Neural cell (in vitro differentiated cells): ENCODE measurements around the gene CCNY. TPM values are rescaled to one million over a fixed set of nuclear protein-coding genes. Genes with fewer than 3 reads are reported as not detected.

Source experiments
- H2AFZ ChIP-seq: fragments of 200-600, 300-800 bp; sonication (generic), shearing (Covaris generic); 2 replicates; pipeline ENCODE4 v1.6.0; 2014; ENCODE audit warnings: low read depth, mild to moderate bottlenecking, antibody characterized with exemption, low read length, moderate library complexity
- H3F3A ChIP-seq: fragments of 200-600 bp; shearing (Covaris generic); 2 replicates; pipeline ENCODE4 v1.6.1; 2016; ENCODE audit warnings: mild to moderate bottlenecking, moderate library complexity, mixed read lengths, antibody characterized with exemption, low read length; ENCODE audit not compliant: insufficient read depth, poor library complexity, severe bottlenecking
- H3K27ac ChIP-seq: fragments of 200-600, 300-800 bp; sonication (generic), shearing (Covaris generic); 2 replicates; pipeline ENCODE4 v1.5.1; 2014; ENCODE audit warnings: mild to moderate bottlenecking, low read length, moderate library complexity
- H3K27me3 ChIP-seq: fragments of 300-800, 200-600 bp; sonication (generic), shearing (Covaris generic); 2 replicates; pipeline ENCODE4 v1.6.0; 2014; ENCODE audit warnings: mild to moderate bottlenecking, low read depth, low read length, moderate library complexity; ENCODE audit not compliant: insufficient read depth
- H3K36me3 ChIP-seq: fragments of 300-800, 200-600 bp; sonication (generic), shearing (Covaris generic); 2 replicates; pipeline ENCODE4 v1.5.1; 2014; ENCODE audit warnings: mild to moderate bottlenecking, antibody characterized with exemption, low read length, moderate library complexity; ENCODE audit not compliant: insufficient read depth
- H3K4me2 ChIP-seq: fragments of 300-800, 200-600 bp; sonication (generic), shearing (Covaris generic); 2 replicates; pipeline ENCODE4 v1.6.0; 2014; ENCODE audit warnings: mild to moderate bottlenecking, low read length
- H3K4me3 ChIP-seq: fragments of 300-800, 200-600 bp; sonication (generic), shearing (Covaris generic); 2 replicates; pipeline ENCODE4 v1.5.1; 2014; ENCODE audit warnings: mild to moderate bottlenecking, low read length, moderate library complexity
- H3K79me2 ChIP-seq: fragments of 200-600 bp; shearing (Covaris generic); replicated peaks from 2 replicates; pipeline ENCODE4 v1.6.0; 2014; ENCODE audit warnings: mild to moderate bottlenecking, low read length, moderate library complexity; ENCODE audit not compliant: insufficient read depth
- H3K9ac ChIP-seq: fragments of 300-800, 200-600 bp; sonication (generic), shearing (Covaris generic); 2 replicates; pipeline ENCODE4 v1.6.1; 2016; ENCODE audit warnings: mild to moderate bottlenecking, low read length, mixed read lengths
- H3K9me2 ChIP-seq: fragments of 200-600 bp; shearing (Covaris generic); 2 replicates; pipeline ENCODE4 v1.6.1; 2016; ENCODE audit warnings: mild to moderate bottlenecking, low read length, mixed read lengths; ENCODE audit not compliant: insufficient read depth
- H3K9me3 ChIP-seq: fragments of 200-600, 300-800 bp; sonication (generic), shearing (Covaris generic); 2 replicates; pipeline ENCODE4 v1.6.1; 2016; ENCODE audit warnings: mild to moderate bottlenecking, mixed run types, low read length, moderate library complexity, mixed read lengths
- H4K20me1 ChIP-seq: fragments of 200-600 bp; shearing (Covaris generic); 2 replicates; pipeline ENCODE4 v1.6.1; 2016; ENCODE audit warnings: mild to moderate bottlenecking, mixed run types; ENCODE audit not compliant: insufficient read depth
- EP300 ChIP-seq: fragments of 450-650 bp; conservative IDR thresholded peaks from 2 replicates; pipeline ENCODE4 v1.6.1; 2014; ENCODE audit warnings: antibody characterized with exemption, mild to moderate bottlenecking, moderate library complexity; ENCODE audit not compliant: poor library complexity, severe bottlenecking
- EZH2 ChIP-seq: fragments of 200-600, 300-800 bp; shearing (Covaris generic), sonication (generic); IDR thresholded peaks from 2 replicates; pipeline ENCODE4 v1.6.1; 2014; ENCODE audit warnings: antibody characterized with exemption, low read length, borderline replicate concordance, mild to moderate bottlenecking; ENCODE audit not compliant: insufficient read depth, poor library complexity, severe bottlenecking
- MXI1 ChIP-seq: fragments of 450-650 bp; conservative IDR thresholded peaks from 2 replicates; pipeline ENCODE4 v1.6.1; 2014; ENCODE audit warnings: antibody characterized with exemption, mild to moderate bottlenecking; ENCODE audit not compliant: poor library complexity, severe bottlenecking
- POLR2AphosphoS5 ChIP-seq: IDR thresholded peaks from 2 replicates; pipeline ENCODE4 v1.6.1; 2012
- RAD21 ChIP-seq: fragments of 450-650 bp; conservative IDR thresholded peaks from 2 replicates; pipeline ENCODE4 v1.6.1; 2014; ENCODE audit warnings: antibody characterized with exemption, mild to moderate bottlenecking, moderate library complexity
- SMC3 ChIP-seq: fragments of 450-650 bp; conservative IDR thresholded peaks from 2 replicates; pipeline ENCODE4 v1.6.1; 2014; ENCODE audit warnings: antibody characterized with exemption, mild to moderate bottlenecking, moderate library complexity; ENCODE audit not compliant: poor library complexity
- TAF1 ChIP-seq: IDR thresholded peaks from 2 replicates; pipeline ENCODE4 v1.6.1; 2012; ENCODE audit warnings: low read depth
- polyA plus RNA-seq: library from polyadenylated mRNA; depleted of rRNA; stranded (reverse); fragments of >200 nt; gene quantifications from 2 replicates; pipeline ENCODE4 v1.2.3, GENCODE V29; 2014
- TF ChIP-seq, protein P1 (sequence below): IDR thresholded peaks from 2 replicates; pipeline ENCODE4 v1.6.1; 2012; ENCODE audit warnings: borderline replicate concordance

CCNY gene
- polyA plus RNA-seq, 1 donor from 2014 or later: 36.4 TPM

- no peak for TF ChIP-seq EP300
- TF ChIP-seq EZH2: no peak
Measured at GRCh38 chr10:35384265-35384868, 48.1 kb downstream of the CCNY start (continued).

DNA sequence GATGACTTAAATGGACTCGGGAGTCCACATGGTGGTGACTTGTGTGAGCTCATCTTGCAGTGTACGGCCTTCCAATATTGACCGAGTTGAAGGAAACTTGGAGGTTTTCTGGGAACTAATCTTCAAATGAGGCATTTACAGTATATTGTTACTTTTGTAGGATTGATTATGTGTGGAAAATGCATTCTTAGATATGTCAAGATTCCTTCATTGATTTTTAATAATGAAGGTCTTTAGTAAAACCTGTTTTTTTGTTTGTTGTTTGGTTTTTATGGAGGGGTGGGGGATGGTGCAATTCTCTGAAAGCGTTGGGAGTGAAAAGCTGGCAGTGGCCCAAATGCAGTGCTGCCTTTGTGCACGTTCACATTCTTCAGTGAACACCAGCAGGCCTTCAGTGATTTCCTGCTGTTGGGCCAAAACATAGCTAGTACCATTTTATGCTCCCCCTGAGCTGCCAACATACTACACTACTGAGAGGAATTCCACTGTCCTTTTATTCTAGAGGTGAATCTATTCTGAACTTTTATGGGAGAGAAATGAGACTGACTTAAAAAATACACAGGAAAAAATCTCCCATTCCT lies 50.4 kb downstream of the CCNY start:
- H3K4me3 ChIP-seq: no peak overlapping the region
- H4K20me1 ChIP-seq: no peaks in the 10 kb centered on the region
- H3K36me3 ChIP-seq: no peaks in the 10 kb centered on the region
- H3K27ac ChIP-seq: no peak overlapping the region
- H3F3A ChIP-seq: no peaks in the 10 kb centered on the region
- H3K27me3 ChIP-seq: no peaks in the 10 kb centered on the region
- no peak for TF ChIP-seq EZH2
- no peak for TF ChIP-seq SMC3
- no peak for TF ChIP-seq MXI1
- TF ChIP-seq EP300: no peak
- TF ChIP-seq, protein P1, sequence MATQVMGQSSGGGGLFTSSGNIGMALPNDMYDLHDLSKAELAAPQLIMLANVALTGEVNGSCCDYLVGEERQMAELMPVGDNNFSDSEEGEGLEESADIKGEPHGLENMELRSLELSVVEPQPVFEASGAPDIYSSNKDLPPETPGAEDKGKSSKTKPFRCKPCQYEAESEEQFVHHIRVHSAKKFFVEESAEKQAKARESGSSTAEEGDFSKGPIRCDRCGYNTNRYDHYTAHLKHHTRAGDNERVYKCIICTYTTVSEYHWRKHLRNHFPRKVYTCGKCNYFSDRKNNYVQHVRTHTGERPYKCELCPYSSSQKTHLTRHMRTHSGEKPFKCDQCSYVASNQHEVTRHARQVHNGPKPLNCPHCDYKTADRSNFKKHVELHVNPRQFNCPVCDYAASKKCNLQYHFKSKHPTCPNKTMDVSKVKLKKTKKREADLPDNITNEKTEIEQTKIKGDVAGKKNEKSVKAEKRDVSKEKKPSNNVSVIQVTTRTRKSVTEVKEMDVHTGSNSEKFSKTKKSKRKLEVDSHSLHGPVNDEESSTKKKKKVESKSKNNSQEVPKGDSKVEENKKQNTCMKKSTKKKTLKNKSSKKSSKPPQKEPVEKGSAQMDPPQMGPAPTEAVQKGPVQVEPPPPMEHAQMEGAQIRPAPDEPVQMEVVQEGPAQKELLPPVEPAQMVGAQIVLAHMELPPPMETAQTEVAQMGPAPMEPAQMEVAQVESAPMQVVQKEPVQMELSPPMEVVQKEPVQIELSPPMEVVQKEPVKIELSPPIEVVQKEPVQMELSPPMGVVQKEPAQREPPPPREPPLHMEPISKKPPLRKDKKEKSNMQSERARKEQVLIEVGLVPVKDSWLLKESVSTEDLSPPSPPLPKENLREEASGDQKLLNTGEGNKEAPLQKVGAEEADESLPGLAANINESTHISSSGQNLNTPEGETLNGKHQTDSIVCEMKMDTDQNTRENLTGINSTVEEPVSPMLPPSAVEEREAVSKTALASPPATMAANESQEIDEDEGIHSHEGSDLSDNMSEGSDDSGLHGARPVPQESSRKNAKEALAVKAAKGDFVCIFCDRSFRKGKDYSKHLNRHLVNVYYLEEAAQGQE: no peak
- H3K4me2 ChIP-seq: no peak overlapping the region
- H3K9ac ChIP-seq: no peak overlapping the region
- H3K9me2 ChIP-seq: no peaks in the 10 kb centered on the region
- H3K79me2 ChIP-seq: peaks cover 47% of the 10 kb centered on the region
- no peaks in the 10 kb centered on the region for H3K9me3 ChIP-seq
- H2AFZ ChIP-seq: no peak overlapping the region

- H3K9ac ChIP-seq: no peak overlapping the region
- H4K20me1 ChIP-seq: no peaks in the 10 kb centered on the region
- no peak overlapping the region for H2AFZ ChIP-seq
- H3K4me2 ChIP-seq: no peak overlapping the region
- no peak overlapping the region for H3K27ac ChIP-seq
- no peaks in the 10 kb centered on the region for H3K9me2 ChIP-seq
- no peak overlapping the region for H3K4me3 ChIP-seq
- TF ChIP-seq SMC3: no peak
- TF ChIP-seq TAF1: no peak
- TF ChIP-seq RAD21: no peak
- H3F3A ChIP-seq: no peaks in the 10 kb centered on the region
- no peaks in the 10 kb centered on the region for H3K9me3 ChIP-seq
- H3K79me2 ChIP-seq: peaks cover 49% of the 10 kb centered on the region
- H3K36me3 ChIP-seq: no peaks in the 10 kb centered on the region
- H3K27me3 ChIP-seq: no peaks in the 10 kb centered on the region
Measured at GRCh38 chr10:35387768-35388167, 51.5 kb downstream of the CCNY start.

DNA sequence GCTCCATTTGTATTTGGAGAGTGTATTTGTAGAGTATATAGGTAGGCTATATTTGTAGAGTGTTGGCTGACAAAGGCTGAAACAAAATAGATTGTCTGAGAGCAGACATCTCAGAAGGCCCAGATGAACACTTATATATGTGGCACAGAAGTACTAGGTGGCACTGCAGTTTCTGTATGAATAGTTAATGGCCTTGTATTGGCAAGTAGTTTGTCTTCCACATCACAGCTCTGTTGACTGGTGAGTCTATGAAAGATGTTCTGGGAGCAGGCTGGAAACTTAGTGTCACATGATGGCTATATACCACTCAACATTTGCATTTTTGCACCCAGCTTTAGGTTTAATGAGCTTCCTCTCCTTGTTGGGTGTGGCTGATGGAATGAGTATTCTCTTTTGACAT lies 51.9 kb downstream of the CCNY start:
- TF ChIP-seq, protein P1: no peak
- TF ChIP-seq SMC3 (no peak), EP300 (no peak), POLR2AphosphoS5 (no peak), MXI1 (no peak), TAF1 (no peak), EZH2 (no peak), RAD21 (no peak)
- Histone ChIP-seq H3K9me2 (no peaks in the 10 kb centered on the region), H3K4me3 (no peak overlapping the region), H4K20me1 (no peaks in the 10 kb centered on the region), H3K4me2 (no peak overlapping the region), H3K27ac (no peak overlapping the region), H2AFZ (no peak overlapping the region), H3K9ac (no peak overlapping the region), H3K9me3 (no peaks in the 10 kb centered on the region), H3K79me2 (peaks cover 50% of the 10 kb centered on the region), H3F3A (no peaks in the 10 kb centered on the region), H3K36me3 (no peaks in the 10 kb centered on the region), H3K27me3 (no peaks in the 10 kb centered on the region)
